Measurements from ENCODE around the gene GPR179. TPM values are rescaled to one million over a fixed set of nuclear protein-coding genes. Genes with fewer than 3 reads are reported as not detected.

Gene GPR179
- total and polyA plus RNA-seq, 7 donors: 0.07 to 2.5 (median 0.70) TPM

DNA sequence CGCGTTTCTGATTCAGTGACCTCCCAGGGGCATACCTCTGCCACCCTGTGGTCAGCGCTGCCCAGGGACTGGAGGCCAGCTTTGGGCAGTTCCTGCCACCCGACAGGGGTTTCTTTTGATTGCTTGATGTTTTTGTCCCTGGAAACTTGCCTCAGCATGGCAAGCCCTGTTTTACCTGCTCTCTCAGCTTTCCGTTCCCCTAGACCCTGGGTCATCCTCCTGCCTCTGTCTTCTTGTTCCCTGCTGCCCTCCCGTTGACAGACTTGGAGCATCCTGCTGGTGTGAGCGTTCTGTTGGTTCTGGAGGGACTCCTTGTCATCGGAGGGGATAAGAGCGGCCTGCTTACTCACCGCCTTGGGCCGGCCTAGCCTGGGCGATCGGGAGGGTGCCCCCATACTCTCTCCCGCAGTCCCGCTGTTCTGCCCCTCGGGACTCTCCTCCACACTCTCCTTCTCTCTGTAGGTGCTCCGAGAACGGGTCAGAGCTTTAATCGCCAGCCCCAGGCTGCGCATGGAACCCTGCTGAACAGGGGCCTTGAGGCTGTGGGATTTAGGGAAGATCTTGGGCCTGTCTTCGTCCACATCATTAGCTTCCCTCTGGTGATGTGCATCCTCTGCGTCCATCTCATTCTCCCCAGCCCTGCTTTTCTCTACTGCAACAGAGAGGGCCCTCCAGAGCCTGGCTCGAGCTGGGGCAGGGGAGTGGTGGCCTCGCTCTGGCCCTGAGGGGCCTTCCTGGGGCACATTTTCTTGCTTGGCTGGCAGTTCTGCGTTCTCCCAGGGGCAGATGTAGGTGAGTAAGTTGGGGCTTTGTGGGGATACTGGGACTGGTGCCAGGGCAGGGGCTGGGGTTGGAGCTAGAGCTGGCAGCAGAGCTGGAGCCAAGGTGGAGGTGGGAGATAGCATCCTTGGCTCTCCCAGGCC lies 13.7 kb downstream of the GPR179 start:
- TF ChIP-seq, protein P1, sequence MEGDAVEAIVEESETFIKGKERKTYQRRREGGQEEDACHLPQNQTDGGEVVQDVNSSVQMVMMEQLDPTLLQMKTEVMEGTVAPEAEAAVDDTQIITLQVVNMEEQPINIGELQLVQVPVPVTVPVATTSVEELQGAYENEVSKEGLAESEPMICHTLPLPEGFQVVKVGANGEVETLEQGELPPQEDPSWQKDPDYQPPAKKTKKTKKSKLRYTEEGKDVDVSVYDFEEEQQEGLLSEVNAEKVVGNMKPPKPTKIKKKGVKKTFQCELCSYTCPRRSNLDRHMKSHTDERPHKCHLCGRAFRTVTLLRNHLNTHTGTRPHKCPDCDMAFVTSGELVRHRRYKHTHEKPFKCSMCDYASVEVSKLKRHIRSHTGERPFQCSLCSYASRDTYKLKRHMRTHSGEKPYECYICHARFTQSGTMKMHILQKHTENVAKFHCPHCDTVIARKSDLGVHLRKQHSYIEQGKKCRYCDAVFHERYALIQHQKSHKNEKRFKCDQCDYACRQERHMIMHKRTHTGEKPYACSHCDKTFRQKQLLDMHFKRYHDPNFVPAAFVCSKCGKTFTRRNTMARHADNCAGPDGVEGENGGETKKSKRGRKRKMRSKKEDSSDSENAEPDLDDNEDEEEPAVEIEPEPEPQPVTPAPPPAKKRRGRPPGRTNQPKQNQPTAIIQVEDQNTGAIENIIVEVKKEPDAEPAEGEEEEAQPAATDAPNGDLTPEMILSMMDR (IDR thresholded peaks at IDR 0.05): no peak
- no peaks in the 10 kb centered on the region for H3K9me3 ChIP-seq
- WGBS, 3 donors: 84 to 86% (median 86%) methylated on average over 25 of the region's 25 CpGs
- no peaks in the 10 kb centered on the region for H3K36me3 ChIP-seq (ENCODE audit: insufficient read depth in 1 of 2, low read depth in 1 of 2)
- no peak for ATAC-seq
- no peak overlapping the region for H3K27ac ChIP-seq
- no peak for DNase-seq
- peaks cover 0 to 5% (median 0%) of the 10 kb centered on the region in 3 donors for H3K27me3 ChIP-seq (ENCODE audit: insufficient read depth in 3 of 3, low read length in 2 of 3)
- intact Hi-C loops (cut with DNase I): no loop called here
- no peak overlapping the region for H3K4me3 ChIP-seq
- H3K4me1 ChIP-seq: no peaks in the 10 kb centered on the region

DNA sequence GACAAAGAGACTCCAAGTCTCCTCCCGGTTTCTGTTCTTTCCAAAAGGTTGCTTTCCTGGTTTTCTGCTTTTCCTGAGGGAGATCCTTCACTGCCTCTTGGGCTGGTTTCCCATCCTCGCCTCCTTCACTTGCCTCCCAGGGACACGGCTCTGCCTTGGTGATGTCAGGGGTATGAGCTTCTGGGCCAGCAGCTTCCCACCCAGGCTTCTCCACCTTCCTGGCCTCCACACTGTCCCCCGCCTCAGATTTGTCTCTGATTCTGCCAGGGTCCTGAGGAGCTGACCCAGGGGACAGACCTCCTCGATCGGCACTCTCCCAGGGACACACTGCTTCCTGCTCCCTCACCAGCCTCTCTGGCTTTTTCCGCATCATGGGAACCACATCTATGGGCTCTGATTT lies 14.5 kb downstream of the GPR179 start:
- 70 to 80% (median 75%) methylated on average over 7 of the region's 7 CpGs for WGBS, 3 donors
- H3K36me3 ChIP-seq (ENCODE audit: insufficient read depth in 1 of 2, low read depth in 1 of 2): no peaks in the 10 kb centered on the region
- DNase-seq: no peak
- intact Hi-C loops (cut with DNase I): no loop called here
- no peak for ATAC-seq
- no peak overlapping the region for H3K4me3 ChIP-seq
- no peaks in the 10 kb centered on the region for H3K9me3 ChIP-seq
- H3K4me1 ChIP-seq: no peaks in the 10 kb centered on the region
- TF ChIP-seq, protein P1 (IDR thresholded peaks at IDR 0.05): no peak
- H3K27ac ChIP-seq: no peak overlapping the region
- peaks cover 0 to 5% (median 0%) of the 10 kb centered on the region in 3 donors for H3K27me3 ChIP-seq (ENCODE audit: insufficient read depth in 3 of 3, low read length in 2 of 3)

- no peak overlapping the region for H3K27ac ChIP-seq
These were observed 15.1 kb downstream of the GPR179 start for GRCh38 chr17:38328620-38329019.

DNA sequence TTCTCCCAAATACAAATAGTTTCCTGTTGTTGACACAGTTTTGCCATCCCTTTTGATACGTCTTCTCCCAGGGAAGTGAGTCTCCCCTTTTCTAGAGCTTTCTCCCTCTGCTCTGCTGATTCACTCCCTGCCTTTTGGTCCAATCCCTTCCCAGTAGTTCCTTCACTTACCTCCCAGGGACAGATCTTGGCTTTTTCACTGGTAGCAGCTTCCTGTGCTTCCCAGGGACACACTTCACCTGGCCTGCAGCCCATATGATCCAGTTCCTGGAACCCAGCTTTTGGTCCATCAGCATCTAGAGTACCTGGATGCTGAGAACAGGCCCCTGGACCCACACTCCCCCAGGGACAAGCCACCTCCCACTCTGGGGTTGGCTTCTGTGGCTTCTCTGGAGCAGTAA lies 15.8 kb downstream of the GPR179 start:
- H3K4me1 ChIP-seq: no peaks in the 10 kb centered on the region
- intact Hi-C loops (cut with DNase I): no loop called here
- no peaks in the 10 kb centered on the region for H3K9me3 ChIP-seq
- TF ChIP-seq, protein P1 (IDR thresholded peaks at IDR 0.05): no peak
- no peak overlapping the region for H3K4me3 ChIP-seq
- peaks cover 0 to 13% of the 10 kb centered on the region in 2 donors for H3K36me3 ChIP-seq (ENCODE audit: insufficient read depth in 1 of 2, low read depth in 1 of 2)
- ATAC-seq (no peak), DNase-seq (no peak)
- H3K27me3 ChIP-seq (ENCODE audit: insufficient read depth in 3 of 3, low read length in 2 of 3): peaks cover 0 to 5% (median 0%) of the 10 kb centered on the region in 3 donors
- H3K27ac ChIP-seq: no peak overlapping the region
- WGBS, 3 donors: 57 to 65% (median 57%) methylated on average over 1 of the region's 1 CpG

More at GRCh38 chr17:38328620-38329019, 15.1 kb downstream of the GPR179 start:
- ATAC-seq: no peak
- no peak for DNase-seq
- Histone ChIP-seq H3K27me3 (ENCODE audit: insufficient read depth in 3 of 3, low read length in 2 of 3) (peaks cover 0 to 5% (median 0%) of the 10 kb centered on the region in 3 donors), H3K9me3 (no peaks in the 10 kb centered on the region), H3K4me1 (no peaks in the 10 kb centered on the region), H3K36me3 (ENCODE audit: insufficient read depth in 1 of 2, low read depth in 1 of 2) (peaks cover 0 to 6% of the 10 kb centered on the region in 2 donors), H3K4me3 (no peak overlapping the region)
- WGBS, 3 donors: 66 to 74% (median 68%) methylated on average over 7 of the region's 7 CpGs
- TF ChIP-seq, protein P1 (IDR thresholded peaks at IDR 0.05): no peak
- intact Hi-C loops (cut with DNase I): no loop called here

Measured in psoas muscle (tissue), 8 donors.